ENCODE results near the gene FAM83B.

- TF ChIP-seq CTCF (IDR thresholded peaks at IDR 0.05): no peak
- no peak for TF ChIP-seq POLR2A (IDR thresholded peaks at IDR 0.05)
Observed at GRCh38 chr6:54987633-54988290, 141.2 kb downstream of the FAM83B start.
